K562 (cell line): ENCODE results near the gene SOHLH1. TPM values are rescaled to one million over a fixed set of nuclear protein-coding genes. Genes with fewer than 3 reads are reported as not detected.

Experiments
- ATAC-seq: fragments of 200-7000 bp; cut with Tn5 transposase; 3 replicates; pipeline ENCODE4 v1.9.1; 2020; ENCODE audit warnings: moderate library complexity
- BruUV-seq: library from RNA; stranded (reverse); fragments of 400-500 nt; replicated peaks from 2 replicates; lab custom pipeline; 2021; lab: Mats Ljungman, UMichigan
- CTCF ChIA-PET: fragments of 300-600 bp; formaldehyde crosslinking; extraction: SDS; loops from one replicate; lab custom pipeline; 2021; ENCODE audit warnings: low intra/inter-chr PET ratio; lab: Yijun Ruan, JAX
- POLR2A ChIA-PET: fragments of 300-600, 350-650 bp; sonication (Branson Sonifier 250); formaldehyde crosslinking; extraction: SDS; loops from one replicate; lab custom pipeline; 2021; ENCODE audit warnings: antibody characterized with exemption, inconsistent platforms; lab: Yijun Ruan, JAX
- DNase-seq, 4 experiments: peaks; one replicate each; pipeline versions ENCODE4 v3.0.0 to v3.0.0-alpha.2; 2011 to 2018; ENCODE audit warnings: low spot score in 3 of 4, mixed read lengths in 3 of 4; ENCODE audit errors: extremely low read depth in 1 of 4
- FAIRE-seq: peaks from 2 replicates; lab custom pipeline; 2011; peaks lifted over from hg19 to GRCh38; lab: Jason Lieb, UNC
- H2AFZ ChIP-seq: 2 replicates; pipeline ENCODE4 v1.6.0; 2011; ENCODE audit warnings: low read depth, low read length, control low read depth, inconsistent platforms
- H3K27ac ChIP-seq: fragments of 200-600 bp; 3 replicates; pipeline ENCODE4 v1.8.0; 2011; ENCODE audit warnings: low read depth, mild to moderate bottlenecking, control low read depth, inconsistent platforms, low read length, moderate library complexity, mixed read lengths; ENCODE audit errors: extremely low read depth
- H3K27me3 ChIP-seq, 2 experiments: fragments of 300-600 bp in 1 of 2; 2 replicates in 1 of 2; 3 replicates in 1 of 2; pipeline versions ENCODE4 v1.6.0 to v1.8.0; 2011; ENCODE audit warnings: inconsistent platforms in 2 of 2, low read length in 2 of 2, mild to moderate bottlenecking in 1 of 2, mixed read lengths in 1 of 2, moderate library complexity in 1 of 2; ENCODE audit not compliant: control insufficient read depth in 2 of 2, insufficient read depth in 2 of 2
- H3K36me3 ChIP-seq: fragments of 300-600 bp; 3 replicates; pipeline ENCODE4 v1.8.0; 2011; ENCODE audit warnings: mild to moderate bottlenecking, low read length, inconsistent platforms; ENCODE audit not compliant: control insufficient read depth, insufficient read depth
- H3K4me1 ChIP-seq, 2 experiments: fragments of 200-600 bp in 1 of 2; replicated peaks in 1 of 2; 2 replicates in 1 of 2; 3 replicates in 1 of 2; pipeline versions ENCODE4 v1.5.1 to v1.8.0; 2011; ENCODE audit warnings: inconsistent platforms in 2 of 2, low read length in 2 of 2, mild to moderate bottlenecking in 1 of 2, mixed read lengths in 1 of 2, moderate library complexity in 1 of 2; ENCODE audit not compliant: control insufficient read depth in 2 of 2, insufficient read depth in 2 of 2
- H3K4me2 ChIP-seq: 2 replicates; pipeline ENCODE4 v1.6.1; 2011; ENCODE audit warnings: low read length, control low read depth, inconsistent platforms, mixed read lengths; ENCODE audit not compliant: insufficient read depth
- H3K4me3 ChIP-seq: fragments of 200-600 bp; sonication (generic), shearing (Covaris generic); 2 replicates; pipeline ENCODE4 v1.5.1; 2016; ENCODE audit warnings: control low read depth, inconsistent platforms
- H3K79me2 ChIP-seq: fragments of 200-600 bp; 3 replicates; pipeline ENCODE4 v1.8.0; 2011; ENCODE audit warnings: low read length, inconsistent platforms; ENCODE audit not compliant: control insufficient read depth, insufficient read depth
- H3K9ac ChIP-seq, 2 experiments: 2 replicates each; pipeline versions ENCODE4 v1.6.0 to v1.6.1; 2011; ENCODE audit warnings: low read depth in 2 of 2, low read length in 2 of 2, control low read depth in 1 of 2, inconsistent platforms in 1 of 2, mild to moderate bottlenecking in 1 of 2, mixed read lengths in 1 of 2; ENCODE audit not compliant: insufficient read depth in 1 of 2
- H3K9me1 ChIP-seq: one replicate; pipeline ENCODE4 v1.6.0; 2011; ENCODE audit warnings: inconsistent platforms, mild to moderate bottlenecking, low read length, moderate library complexity; ENCODE audit not compliant: control insufficient read depth, insufficient read depth
- H3K9me3 ChIP-seq: replicated peaks from 2 replicates; pipeline ENCODE4 v1.5.1; 2011; ENCODE audit warnings: low read depth, low read length, inconsistent platforms; ENCODE audit not compliant: control insufficient read depth, insufficient read depth
- H4K20me1 ChIP-seq: replicated peaks from 2 replicates; pipeline ENCODE4 v1.6.1; 2011; ENCODE audit warnings: low read length, inconsistent platforms, mixed read lengths; ENCODE audit not compliant: control insufficient read depth, insufficient read depth
- ETV6 ChIP-seq, 3 experiments: fragments of 150-350 bp in 1 of 3; sonication (generic) in 1 of 3; formaldehyde crosslinking in 1 of 3; IDR thresholded peaks; 2 replicates each; pipeline versions ENCODE4 v1.6.1 to v1.8.0; 2014 to 2022; ENCODE audit warnings: borderline replicate concordance in 2 of 3, low read depth in 2 of 3, antibody characterized with exemption in 1 of 3, low read length in 1 of 3, mild to moderate bottlenecking in 1 of 3, missing genetic modification reagents in 1 of 3
- FOXK1 ChIP-seq: sonication (generic); formaldehyde crosslinking; IDR thresholded peaks from 2 replicates; pipeline ENCODE4 v1.8.0; 2022; ENCODE audit warnings: missing genetic modification reagents, mild to moderate bottlenecking, borderline replicate concordance
- GTF2F1 ChIP-seq: IDR thresholded peaks from 2 replicates; pipeline ENCODE4 v1.6.1; 2011; ENCODE audit warnings: low read depth, low read length, improper control_type of control experiment
- KLF10 ChIP-seq: fragments of 250-450 bp; sonication (Bioruptor Pico); IDR thresholded peaks from 2 replicates; pipeline ENCODE4 v1.6.1; 2021; ENCODE audit warnings: matching md5 sums
- KLF16 ChIP-seq: IDR thresholded peaks from 2 replicates; pipeline ENCODE4 v1.6.1; 2016; ENCODE audit warnings: antibody characterized with exemption
- KLF6 ChIP-seq: fragments of 250-450 bp; sonication (Bioruptor Pico); IDR thresholded peaks from 2 replicates; pipeline ENCODE4 v1.4.0; 2020; ENCODE audit warnings: mild to moderate bottlenecking, moderate library complexity, borderline replicate concordance
- MCM5 ChIP-seq: fragments of 450-650 bp; IDR thresholded peaks from 2 replicates; pipeline ENCODE4 v1.6.1; 2016; ENCODE audit warnings: low read depth
- NCOA1 ChIP-seq: fragments of 450-650 bp; IDR thresholded peaks from 2 replicates; pipeline ENCODE4 v1.6.1; 2016; ENCODE audit warnings: low read depth
- PCBP1 ChIP-seq: fragments of 200-400 bp; formaldehyde crosslinking; IDR thresholded peaks from 2 replicates; pipeline ENCODE4 v1.6.1; 2018; ENCODE audit warnings: mild to moderate bottlenecking, low read depth, low read length; ENCODE audit not compliant: poor library complexity, severe bottlenecking
- SRF ChIP-seq, 2 experiments: fragments of 250-450, 450-650 bp in 1 of 2; sonication (Bioruptor Pico) in 1 of 2; sonication (generic) in 1 of 2; formaldehyde crosslinking; IDR thresholded peaks; 2 replicates each; pipeline versions ENCODE4 v1.5.0 to v1.5.1; 2020 to 2022; ENCODE audit warnings: mild to moderate bottlenecking in 1 of 2, missing genetic modification reagents in 1 of 2
- TBL1XR1 ChIP-seq, 2 experiments: IDR thresholded peaks; 2 replicates each; pipeline ENCODE4 v1.6.1; 2012; ENCODE audit warnings: improper control_type of control experiment in 2 of 2, low read length in 2 of 2, mild to moderate bottlenecking in 1 of 2
- U2AF1 ChIP-seq: fragments of 200-400 bp; formaldehyde crosslinking; optimal IDR thresholded peaks from 2 replicates; pipeline ENCODE3; 2017; ENCODE audit warnings: mild to moderate bottlenecking, low read depth, low read length, moderate library complexity
- ZBTB8A ChIP-seq: fragments of 450-650 bp; IDR thresholded peaks from 2 replicates; pipeline ENCODE4 v1.6.1; 2018; ENCODE audit warnings: mild to moderate bottlenecking, moderate library complexity; ENCODE audit not compliant: partially characterized antibody
- ZEB2 ChIP-seq: fragments of 450-650 bp; IDR thresholded peaks from 2 replicates; pipeline ENCODE4 v1.6.1; 2016
- ZNF316 ChIP-seq: fragments of 450-650 bp; IDR thresholded peaks from 2 replicates; pipeline ENCODE4 v1.6.1; 2016
- WGBS: fragments of 100-300 bp; shearing (Covaris generic); methylation state at CpG from one replicate; pipeline ENCODE4 v1.1.6; 2016; ENCODE audit warnings: low coverage, mixed read lengths; ENCODE audit not compliant: insufficient coverage; ENCODE audit errors: missing lambda C conversion rate; 5-methylcytosine and 5-hydroxymethylcytosine counted together
- in situ Hi-C: fragments of 300-500 bp; cut with MboI; formaldehyde crosslinking; loops from 4 replicates; pipeline ENCODE4 v1.15.0; 2018; ENCODE audit warnings: inconsistent platforms, mixed read lengths
- intact Hi-C: fragments of 100-400 bp; cut with micrococcal nuclease; formaldehyde crosslinking; loops from 2 replicates; pipeline ENCODE4 v1.14.2; 2022
- polyA plus RNA-seq, 8 experiments: library from polyadenylated mRNA; depleted of rRNA in 4 of 8; stranded (reverse) in 5 of 8; unstranded in 3 of 8; fragments of >200 nt; fragmentation: Nextera tagmentation in 2 of 8; fragmentation: Illumina TruSeq in 1 of 8; extraction: Ambion mirVana in 2 of 8; extraction: Trizol in 1 of 8; gene quantifications; 2 replicates each; pipeline versions ENCODE4 v1.2.1 to v1.2.3, GENCODE V29; 2011 to 2014; ENCODE audit warnings: inconsistent platforms in 1 of 8, missing spikeins in 1 of 8
- total RNA-seq, 7 experiments: library from RNA; depleted of rRNA in 6 of 7; stranded (reverse); fragments of >200 nt in 6 of 7; fragmentation: Illumina TruSeq in 2 of 7; extraction: Trizol in 2 of 7; gene quantifications; 2 replicates each; pipeline versions ENCODE4 v1.2.1 to v1.2.3, GENCODE V29; 2011 to 2021; ENCODE audit warnings: low replicate concordance in 1 of 7
- TF ChIP-seq, protein P1 (sequence below): fragments of 450-650 bp; IDR thresholded peaks from 2 replicates; pipeline ENCODE4 v1.6.1; 2014; ENCODE audit warnings: low read depth, mild to moderate bottlenecking, moderate library complexity, borderline replicate concordance
- TF ChIP-seq, protein P2 (sequence below): fragments of 450-650 bp; formaldehyde crosslinking; IDR thresholded peaks from 2 replicates; pipeline ENCODE4 v1.4.0; 2020; ENCODE audit warnings: mild to moderate bottlenecking

SOHLH1 gene
- total and polyA plus RNA-seq, 9 of the 15 experiments (the other 6 are each of a cell fraction or from before 2014, with no cell fraction given), result 0.17 to 0.41 (median 0.29) TPM; not detected in 6

DNA sequence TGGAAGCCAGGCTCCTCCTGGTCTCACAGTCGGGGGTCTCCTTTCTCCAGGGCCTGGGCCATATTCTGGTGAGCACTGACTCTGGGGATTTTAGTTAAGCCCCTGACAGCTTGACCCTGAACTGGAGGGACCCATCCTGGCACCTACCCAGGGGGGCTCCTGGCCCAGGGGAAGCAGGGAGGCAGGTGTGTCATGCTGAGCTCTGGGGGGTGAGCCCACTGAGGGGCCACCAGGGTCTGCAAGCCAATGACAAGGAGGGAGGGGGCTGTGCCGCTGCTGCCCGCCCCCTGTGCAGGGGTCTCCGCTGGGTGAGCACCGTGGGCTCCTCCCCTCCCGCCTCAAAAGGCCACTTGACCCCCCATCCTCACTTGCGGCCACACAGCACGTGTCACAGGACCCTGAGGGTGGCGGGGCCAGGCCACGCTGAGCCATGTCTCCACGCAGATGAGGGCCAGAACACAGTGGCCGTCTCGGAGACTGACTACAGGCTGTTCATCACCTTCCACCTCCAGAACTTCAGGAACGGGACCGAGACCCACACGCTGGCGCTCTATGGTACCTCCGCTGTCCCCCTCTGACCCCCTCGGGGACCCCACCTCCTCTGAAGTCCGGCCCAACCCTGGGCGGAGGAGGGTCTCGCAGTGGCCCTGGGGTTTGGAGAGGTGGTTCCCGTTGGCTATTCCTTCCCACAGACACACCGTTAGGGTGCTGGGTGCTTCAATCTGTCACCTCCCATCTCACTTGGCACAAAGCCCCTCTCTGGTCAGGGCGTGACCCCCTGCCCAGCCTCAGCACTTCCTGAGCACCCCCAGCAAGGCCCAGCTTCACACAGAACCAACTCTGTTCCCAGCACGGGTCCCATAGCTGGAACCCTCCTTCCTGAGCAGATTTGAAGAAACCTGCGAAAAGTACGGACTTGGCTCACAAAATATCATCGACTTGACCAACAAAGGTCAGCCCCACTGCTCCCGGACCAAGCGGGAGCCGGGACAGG is 34.2 kb downstream of the SOHLH1 start (continued):
- TF ChIP-seq U2AF1, result no peak
- no peak for TF ChIP-seq KLF16
- TF ChIP-seq, all 486 proteins: peak for 0

DNA sequence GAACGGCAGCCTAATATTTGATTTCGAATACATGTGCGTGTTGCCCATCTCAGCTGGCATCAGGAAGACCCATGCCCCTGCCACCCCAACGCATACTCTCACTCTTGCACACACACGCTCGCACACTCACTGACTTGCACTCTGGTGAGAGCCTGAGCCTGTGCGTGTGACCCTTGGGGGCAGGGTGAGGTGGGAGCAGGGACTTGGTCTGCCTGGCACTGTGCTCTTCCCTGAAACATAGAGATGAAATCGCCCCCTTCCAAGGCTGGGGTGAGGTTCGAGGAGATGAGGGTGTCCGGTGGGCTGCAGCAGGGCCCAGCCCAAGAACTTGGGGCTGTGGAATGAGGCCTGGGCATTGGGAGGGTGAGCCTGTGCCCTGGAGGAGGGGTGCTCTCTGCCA is 35.0 kb downstream of the SOHLH1 start:
- H3K4me3 ChIP-seq, result no peak overlapping the region
- no peak overlapping the region; a peak in 1 of 4 replicates for H3K9ac ChIP-seq
- H3K27ac ChIP-seq, result no peak overlapping the region
- ATAC-seq (no peak), DNase-seq (no peak), FAIRE-seq (no peak)
- H3K79me2 ChIP-seq, result no peaks in the 10 kb centered on the region
- no TSS peak for BruUV-seq
- no peaks in the 10 kb centered on the region for H3K4me1 ChIP-seq
- H2AFZ ChIP-seq, result no peak overlapping the region
- H4K20me1 ChIP-seq, result peaks cover 7% of the 10 kb centered on the region; the same call in 1 of the 2 replicates
- TF ChIP-seq KLF10 (CRISPR knock-in tag) (no peak), KLF6 (CRISPR knock-in tag) (no peak), MCM5 (no peak), SRF (CRISPR knock-in tag; IDR thresholded peaks at IDR 0.05) (no peak), ZNF316 (no peak), ZEB2 (no peak), TBL1XR1 (IDR thresholded peaks at IDR 0.05; ENCODE audit: low read length in 2 of 2) (no peak), ETV6 (IDR thresholded peaks at IDR 0.05; ENCODE audit: borderline replicate concordance in 1 of 2, low read depth in 2 of 2, low read length in 1 of 2) (no peak), ETV6 (CRISPR knock-in tag; IDR thresholded peaks at IDR 0.05; ENCODE audit: borderline replicate concordance) (no peak), PCBP1 (no peak), FOXK1 (no peak), GTF2F1 (no peak), NCOA1 (no peak), ZBTB8A (no peak)
- TF ChIP-seq, protein P1, sequence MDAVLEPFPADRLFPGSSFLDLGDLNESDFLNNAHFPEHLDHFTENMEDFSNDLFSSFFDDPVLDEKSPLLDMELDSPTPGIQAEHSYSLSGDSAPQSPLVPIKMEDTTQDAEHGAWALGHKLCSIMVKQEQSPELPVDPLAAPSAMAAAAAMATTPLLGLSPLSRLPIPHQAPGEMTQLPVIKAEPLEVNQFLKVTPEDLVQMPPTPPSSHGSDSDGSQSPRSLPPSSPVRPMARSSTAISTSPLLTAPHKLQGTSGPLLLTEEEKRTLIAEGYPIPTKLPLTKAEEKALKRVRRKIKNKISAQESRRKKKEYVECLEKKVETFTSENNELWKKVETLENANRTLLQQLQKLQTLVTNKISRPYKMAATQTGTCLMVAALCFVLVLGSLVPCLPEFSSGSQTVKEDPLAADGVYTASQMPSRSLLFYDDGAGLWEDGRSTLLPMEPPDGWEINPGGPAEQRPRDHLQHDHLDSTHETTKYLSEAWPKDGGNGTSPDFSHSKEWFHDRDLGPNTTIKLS, result no peak
- TF ChIP-seq, protein P2, sequence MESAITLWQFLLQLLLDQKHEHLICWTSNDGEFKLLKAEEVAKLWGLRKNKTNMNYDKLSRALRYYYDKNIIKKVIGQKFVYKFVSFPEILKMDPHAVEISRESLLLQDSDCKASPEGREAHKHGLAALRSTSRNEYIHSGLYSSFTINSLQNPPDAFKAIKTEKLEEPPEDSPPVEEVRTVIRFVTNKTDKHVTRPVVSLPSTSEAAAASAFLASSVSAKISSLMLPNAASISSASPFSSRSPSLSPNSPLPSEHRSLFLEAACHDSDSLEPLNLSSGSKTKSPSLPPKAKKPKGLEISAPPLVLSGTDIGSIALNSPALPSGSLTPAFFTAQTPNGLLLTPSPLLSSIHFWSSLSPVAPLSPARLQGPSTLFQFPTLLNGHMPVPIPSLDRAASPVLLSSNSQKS (CRISPR knock-in tag), result no peak
- in situ Hi-C loops (no loop called here), intact Hi-C loops (no loop called here)
- H3K27me3 ChIP-seq, result peaks cover 30 to 64% of the 10 kb centered on the region in 2 experiments
- no peaks in the 10 kb centered on the region for H3K36me3 ChIP-seq
- POLR2A ChIA-PET, result interaction anchor here (0.6 kb wide), 1 partner anchor 87 kb away, joined by 3 read pairs; no protein-coding TSS in a partner anchor
- H3K9me3 ChIP-seq, result no peaks in the 10 kb centered on the region
- CTCF ChIA-PET, result interaction anchor here (0.6 kb wide), 1 partner anchor 27 kb away, joined by 4 read pairs; no protein-coding TSS in a partner anchor
- WGBS, result 2% methylated on average over 10 of the region's 10 CpGs
- no peak overlapping the region for H3K4me2 ChIP-seq
- H3K9me1 ChIP-seq, result no peaks in the 10 kb centered on the region
